Epithelial cell of proximal tubule (primary cell): Measurements from ENCODE around the gene CEP70. TPM values are rescaled to one million over a fixed set of nuclear protein-coding genes. Genes with fewer than 3 reads are reported as not detected.
"Not testable (repeated sequence)": the region's sequence is repeated elsewhere in the genome, so short reads cannot be mapped to it uniquely, and the experiment has no call there.

Experiments
- DNase-seq: peaks from one replicate; pipeline ENCODE4 v3.0.0-alpha.2; 2011; ENCODE audit warnings: low read depth
- H3K4me3 ChIP-seq: 2 replicates; pipeline ENCODE4 v1.5.1; 2011; ENCODE audit warnings: low read depth, mild to moderate bottlenecking, low read length
- CTCF ChIP-seq: conservative IDR thresholded peaks from 2 replicates; pipeline ENCODE4 v1.5.1; 2012; ENCODE audit warnings: low read depth, mild to moderate bottlenecking, low read length
- total RNA-seq: library from RNA; depleted of rRNA; stranded (reverse); fragments of >200 nt; gene quantifications from 2 replicates; pipeline ENCODE4 v1.2.3, GENCODE V29; 2015

The CEP70 gene
- total RNA-seq, 1 donor from 2014 or later = 21.0 TPM

GRCh38 chr3:138587374-138587773, 6.7 kb downstream of the CEP70 start:
- TF ChIP-seq CTCF = no peak
- H3K4me3 ChIP-seq = no peak overlapping the region
- DNase-seq = no peak

- TF ChIP-seq CTCF = no peak
- no peak overlapping the region for H3K4me3 ChIP-seq
- no peak for DNase-seq
Measured at GRCh38 chr3:138578961-138579574, 15.0 kb downstream of the CEP70 start.

GRCh38 chr3:138578141-138578540, 15.9 kb downstream of the CEP70 start:
- no peak overlapping the region for H3K4me3 ChIP-seq
- no peak for TF ChIP-seq CTCF
- DNase-seq = no peak

- no peak for DNase-seq
- TF ChIP-seq CTCF = no peak
- no peak overlapping the region for H3K4me3 ChIP-seq
Measured at GRCh38 chr3:138573138-138573537, 20.9 kb downstream of the CEP70 start.

- DNase-seq, H3K4me3 ChIP-seq: not testable (repeated sequence)
Measured at GRCh38 chr3:138569624-138570023, 24.4 kb downstream of the CEP70 start.

- TF ChIP-seq CTCF = no peak
- no peak for DNase-seq
- no peak overlapping the region for H3K4me3 ChIP-seq
Measured at GRCh38 chr3:138569090-138569489, 25.0 kb downstream of the CEP70 start.

GRCh38 chr3:138567403-138567802, 26.7 kb downstream of the CEP70 start:
- H3K4me3 ChIP-seq = no peak overlapping the region
- TF ChIP-seq CTCF = no peak
- no peak for DNase-seq

GRCh38 chr3:138566293-138566692, 27.8 kb downstream of the CEP70 start:
- DNase-seq = not testable (repeated sequence)

GRCh38 chr3:138562902-138563301, 31.2 kb downstream of the CEP70 start:
- not testable (repeated sequence) for DNase-seq

More at GRCh38 chr3:138566293-138566692, 27.8 kb downstream of the CEP70 start:
- not testable (repeated sequence) for H3K4me3 ChIP-seq

More at GRCh38 chr3:138562902-138563301, 31.2 kb downstream of the CEP70 start:
- not testable (repeated sequence) for H3K4me3 ChIP-seq
